Gastroesophageal sphincter (tissue), 3 donors: ENCODE data around the gene GMEB1.

Source experiments
- CTCF ChIP-seq, 4 experiments: fragments of 200-600 bp in 2 of 4; fragments of 450-650 bp in 2 of 4; sonication (generic) in 1 of 4; IDR thresholded peaks; one replicate each; pipeline ENCODE4 v1.5.1; 2017 to 2019; ENCODE audit warnings: antibody characterized with exemption in 4 of 4, mild to moderate bottlenecking in 2 of 4, moderate library complexity in 2 of 4
- POLR2A ChIP-seq, 2 donors: fragments of 450-650 bp; IDR thresholded peaks; one replicate each; pipeline ENCODE4 v1.6.1; 2017; ENCODE audit warnings: antibody characterized with exemption in 2 of 2, mild to moderate bottlenecking in 2 of 2, moderate library complexity in 1 of 2

GRCh38 chr1:28632560-28632959, 36.0 kb upstream of the GMEB1 start:
- no peak for TF ChIP-seq CTCF (IDR thresholded peaks at IDR 0.05)
- TF ChIP-seq POLR2A (IDR thresholded peaks at IDR 0.05): no peak
